GM23338 (cell line): ENCODE results near the gene CAMP. TPM values are rescaled to one million over a fixed set of nuclear protein-coding genes. Genes with fewer than 3 reads are reported as not detected.

ENCODE experiments used
- ATAC-seq: fragments of 200-7000 bp; cut with Tn5 transposase; 3 replicates; pipeline ENCODE4 v1.9.1; 2020
- DNase-seq: peaks from one replicate; pipeline ENCODE4 v3.0.0-alpha.2; 2015; ENCODE audit warnings: low spot score
- H2AFZ ChIP-seq: fragments of 200-600 bp; sonication (generic); 2 replicates; pipeline ENCODE4 v1.8.0; 2016; ENCODE audit warnings: antibody characterized with exemption, mild to moderate bottlenecking, moderate library complexity
- H3F3A ChIP-seq: fragments of 200-600 bp; sonication (generic); replicated peaks from 2 replicates; pipeline ENCODE4 v1.8.0; 2017; ENCODE audit warnings: antibody characterized with exemption, mixed run types, low read depth
- H3K27ac ChIP-seq: fragments of 200-600 bp; sonication (generic); 2 replicates; pipeline ENCODE4 v1.6.1; 2016; ENCODE audit warnings: low read depth
- H3K27me3 ChIP-seq: fragments of 200-600 bp; sonication (generic); 2 replicates; pipeline ENCODE4 v1.8.0; 2016; ENCODE audit warnings: mild to moderate bottlenecking, mixed run types, moderate library complexity; ENCODE audit not compliant: insufficient read depth
- H3K36me3 ChIP-seq: fragments of 200-600 bp; sonication (generic); 2 replicates; pipeline ENCODE4 v1.8.0; 2016; ENCODE audit warnings: mild to moderate bottlenecking; ENCODE audit not compliant: insufficient read depth
- H3K4me1 ChIP-seq: fragments of 200-600 bp; sonication (generic); 2 replicates; pipeline ENCODE4 v1.8.0; 2016; ENCODE audit warnings: mild to moderate bottlenecking, moderate library complexity; ENCODE audit not compliant: insufficient read depth
- H3K4me2 ChIP-seq: fragments of 200-600 bp; sonication (generic); 2 replicates; pipeline ENCODE4 v1.7.1; 2017; ENCODE audit warnings: mixed run types
- H3K4me3 ChIP-seq: fragments of 200-600 bp; sonication (generic); 2 replicates; pipeline ENCODE4 v1.6.1; 2016; ENCODE audit warnings: mixed run types
- H3K79me2 ChIP-seq: fragments of 200-600 bp; sonication (generic); replicated peaks from 2 replicates; pipeline ENCODE4 v1.8.0; 2017; ENCODE audit warnings: mild to moderate bottlenecking; ENCODE audit not compliant: insufficient read depth
- H3K9me2 ChIP-seq: fragments of 200-600 bp; sonication (generic); 2 replicates; pipeline ENCODE4 v1.8.0; 2017; ENCODE audit not compliant: insufficient read depth
- H4K20me1 ChIP-seq: fragments of 200-600 bp; sonication (generic); replicated peaks from 2 replicates; pipeline ENCODE4 v1.8.0; 2017; ENCODE audit warnings: mild to moderate bottlenecking; ENCODE audit not compliant: insufficient read depth
- H3K27ac Mint-ChIP-seq: 2 replicates; pipeline ENCODE4 v1.8.0; 2020; ENCODE audit warnings: inconsistent platforms, mild to moderate bottlenecking, moderate library complexity, mixed read lengths
- H3K27me3 Mint-ChIP-seq: 3 replicates; pipeline ENCODE4 v1.8.0; 2022; ENCODE audit warnings: low read depth, mild to moderate bottlenecking, moderate library complexity, mixed read lengths, inconsistent platforms; ENCODE audit not compliant: insufficient read depth, poor library complexity
- H3K36me3 Mint-ChIP-seq: 3 replicates; pipeline ENCODE4 v1.8.0; 2021; ENCODE audit warnings: low read depth, mild to moderate bottlenecking, inconsistent platforms, moderate library complexity, mixed read lengths
- H3K4me1 Mint-ChIP-seq: 3 replicates; pipeline ENCODE4 v1.8.0; 2020; ENCODE audit warnings: mild to moderate bottlenecking, inconsistent platforms, mixed read lengths
- H3K4me3 Mint-ChIP-seq: 3 replicates; pipeline ENCODE4 v1.8.0; 2021; ENCODE audit warnings: moderate library complexity, mild to moderate bottlenecking, inconsistent platforms, mixed read lengths
- H3K9me3 Mint-ChIP-seq: 3 replicates; pipeline ENCODE4 v1.8.0; 2020; ENCODE audit warnings: moderate library complexity, mild to moderate bottlenecking, inconsistent platforms, mixed read lengths
- CREB1 ChIP-seq: fragments of 250-450 bp; sonication (Bioruptor Pico); IDR thresholded peaks from 2 replicates; pipeline ENCODE4 v1.5.0; 2020; ENCODE audit warnings: low read depth, mild to moderate bottlenecking, moderate library complexity
- EZH2 ChIP-seq: fragments of 200-600 bp; sonication (generic); IDR thresholded peaks from one replicate; pipeline ENCODE4 v1.8.0; 2017; ENCODE audit warnings: antibody characterized with exemption, mild to moderate bottlenecking, low read depth; ENCODE audit not compliant: unreplicated experiment
- EZH2phosphoT487 ChIP-seq: fragments of 200-600 bp; sonication (generic); IDR thresholded peaks from one replicate; pipeline ENCODE4 v1.8.1; 2018; ENCODE audit warnings: antibody characterized with exemption; ENCODE audit not compliant: unreplicated experiment
- JUNB ChIP-seq: IDR thresholded peaks from one replicate; pipeline ENCODE4 v1.6.1; 2016; ENCODE audit warnings: antibody characterized with exemption; ENCODE audit not compliant: unreplicated experiment
- STAT1 ChIP-seq: IDR thresholded peaks from one replicate; pipeline ENCODE4 v1.6.1; 2016; ENCODE audit warnings: antibody characterized with exemption; ENCODE audit not compliant: unreplicated experiment
- ZNF114 ChIP-seq: fragments of 250-450 bp; sonication (Bioruptor Pico); IDR thresholded peaks from 2 replicates; pipeline ENCODE4 v1.5.0; 2020; ENCODE audit warnings: mild to moderate bottlenecking, moderate library complexity
- ZNF331 ChIP-seq: fragments of 250-450 bp; sonication (Bioruptor Pico); IDR thresholded peaks from 2 replicates; pipeline ENCODE4 v1.5.0; 2020; ENCODE audit warnings: low read depth, mild to moderate bottlenecking, moderate library complexity
- polyA plus RNA-seq: library from polyadenylated mRNA; unstranded; fragments of >200 nt; fragmentation: Nextera tagmentation; extraction: Ambion mirVana; gene quantifications from 2 replicates; pipeline ENCODE4 v1.2.1, GENCODE V29; 2016
- total RNA-seq: library from RNA; depleted of rRNA; stranded (reverse); fragments of >200 nt; shearing (Covaris generic); gene quantifications from 2 replicates; pipeline ENCODE4 v1.2.3, GENCODE V29; 2014
- TF ChIP-seq, protein P1 (sequence below): fragments of 250-450 bp; sonication (Bioruptor Pico); IDR thresholded peaks from 2 replicates; pipeline ENCODE4 v1.5.0; 2020; ENCODE audit warnings: mild to moderate bottlenecking, moderate library complexity
- TF ChIP-seq, protein P2 (sequence below): IDR thresholded peaks from one replicate; pipeline ENCODE4 v1.6.1; 2018; ENCODE audit warnings: antibody characterized with exemption; ENCODE audit not compliant: unreplicated experiment
- TF ChIP-seq, protein P3 (sequence below): IDR thresholded peaks from 2 replicates; pipeline ENCODE4 v1.6.1; 2016; ENCODE audit warnings: antibody characterized with exemption

Gene CAMP
- total and polyA plus RNA-seq, 2 experiments from 2014 or later: not detected

DNA sequence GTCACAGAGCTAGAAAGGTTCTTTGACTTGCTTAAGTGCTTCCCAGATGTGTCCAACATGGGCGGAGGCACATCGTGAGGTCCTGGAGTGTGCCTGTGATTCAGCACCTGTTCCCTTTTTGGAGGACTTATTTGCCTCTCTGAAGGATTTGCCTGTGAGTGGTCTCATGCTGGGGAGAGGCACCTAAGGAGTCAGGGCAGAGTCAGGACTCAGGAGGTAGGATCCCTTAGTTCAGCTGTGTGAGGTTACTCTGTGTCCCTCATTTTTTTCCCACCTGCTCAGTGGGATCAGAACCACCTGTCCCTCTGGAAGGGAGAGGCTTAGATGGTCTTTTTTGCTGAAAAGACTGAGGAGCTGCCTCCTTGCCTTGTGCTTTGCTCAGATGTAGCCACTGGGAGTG, 20.6 kb downstream of the CAMP start (continued):
- TF ChIP-seq, protein P1, sequence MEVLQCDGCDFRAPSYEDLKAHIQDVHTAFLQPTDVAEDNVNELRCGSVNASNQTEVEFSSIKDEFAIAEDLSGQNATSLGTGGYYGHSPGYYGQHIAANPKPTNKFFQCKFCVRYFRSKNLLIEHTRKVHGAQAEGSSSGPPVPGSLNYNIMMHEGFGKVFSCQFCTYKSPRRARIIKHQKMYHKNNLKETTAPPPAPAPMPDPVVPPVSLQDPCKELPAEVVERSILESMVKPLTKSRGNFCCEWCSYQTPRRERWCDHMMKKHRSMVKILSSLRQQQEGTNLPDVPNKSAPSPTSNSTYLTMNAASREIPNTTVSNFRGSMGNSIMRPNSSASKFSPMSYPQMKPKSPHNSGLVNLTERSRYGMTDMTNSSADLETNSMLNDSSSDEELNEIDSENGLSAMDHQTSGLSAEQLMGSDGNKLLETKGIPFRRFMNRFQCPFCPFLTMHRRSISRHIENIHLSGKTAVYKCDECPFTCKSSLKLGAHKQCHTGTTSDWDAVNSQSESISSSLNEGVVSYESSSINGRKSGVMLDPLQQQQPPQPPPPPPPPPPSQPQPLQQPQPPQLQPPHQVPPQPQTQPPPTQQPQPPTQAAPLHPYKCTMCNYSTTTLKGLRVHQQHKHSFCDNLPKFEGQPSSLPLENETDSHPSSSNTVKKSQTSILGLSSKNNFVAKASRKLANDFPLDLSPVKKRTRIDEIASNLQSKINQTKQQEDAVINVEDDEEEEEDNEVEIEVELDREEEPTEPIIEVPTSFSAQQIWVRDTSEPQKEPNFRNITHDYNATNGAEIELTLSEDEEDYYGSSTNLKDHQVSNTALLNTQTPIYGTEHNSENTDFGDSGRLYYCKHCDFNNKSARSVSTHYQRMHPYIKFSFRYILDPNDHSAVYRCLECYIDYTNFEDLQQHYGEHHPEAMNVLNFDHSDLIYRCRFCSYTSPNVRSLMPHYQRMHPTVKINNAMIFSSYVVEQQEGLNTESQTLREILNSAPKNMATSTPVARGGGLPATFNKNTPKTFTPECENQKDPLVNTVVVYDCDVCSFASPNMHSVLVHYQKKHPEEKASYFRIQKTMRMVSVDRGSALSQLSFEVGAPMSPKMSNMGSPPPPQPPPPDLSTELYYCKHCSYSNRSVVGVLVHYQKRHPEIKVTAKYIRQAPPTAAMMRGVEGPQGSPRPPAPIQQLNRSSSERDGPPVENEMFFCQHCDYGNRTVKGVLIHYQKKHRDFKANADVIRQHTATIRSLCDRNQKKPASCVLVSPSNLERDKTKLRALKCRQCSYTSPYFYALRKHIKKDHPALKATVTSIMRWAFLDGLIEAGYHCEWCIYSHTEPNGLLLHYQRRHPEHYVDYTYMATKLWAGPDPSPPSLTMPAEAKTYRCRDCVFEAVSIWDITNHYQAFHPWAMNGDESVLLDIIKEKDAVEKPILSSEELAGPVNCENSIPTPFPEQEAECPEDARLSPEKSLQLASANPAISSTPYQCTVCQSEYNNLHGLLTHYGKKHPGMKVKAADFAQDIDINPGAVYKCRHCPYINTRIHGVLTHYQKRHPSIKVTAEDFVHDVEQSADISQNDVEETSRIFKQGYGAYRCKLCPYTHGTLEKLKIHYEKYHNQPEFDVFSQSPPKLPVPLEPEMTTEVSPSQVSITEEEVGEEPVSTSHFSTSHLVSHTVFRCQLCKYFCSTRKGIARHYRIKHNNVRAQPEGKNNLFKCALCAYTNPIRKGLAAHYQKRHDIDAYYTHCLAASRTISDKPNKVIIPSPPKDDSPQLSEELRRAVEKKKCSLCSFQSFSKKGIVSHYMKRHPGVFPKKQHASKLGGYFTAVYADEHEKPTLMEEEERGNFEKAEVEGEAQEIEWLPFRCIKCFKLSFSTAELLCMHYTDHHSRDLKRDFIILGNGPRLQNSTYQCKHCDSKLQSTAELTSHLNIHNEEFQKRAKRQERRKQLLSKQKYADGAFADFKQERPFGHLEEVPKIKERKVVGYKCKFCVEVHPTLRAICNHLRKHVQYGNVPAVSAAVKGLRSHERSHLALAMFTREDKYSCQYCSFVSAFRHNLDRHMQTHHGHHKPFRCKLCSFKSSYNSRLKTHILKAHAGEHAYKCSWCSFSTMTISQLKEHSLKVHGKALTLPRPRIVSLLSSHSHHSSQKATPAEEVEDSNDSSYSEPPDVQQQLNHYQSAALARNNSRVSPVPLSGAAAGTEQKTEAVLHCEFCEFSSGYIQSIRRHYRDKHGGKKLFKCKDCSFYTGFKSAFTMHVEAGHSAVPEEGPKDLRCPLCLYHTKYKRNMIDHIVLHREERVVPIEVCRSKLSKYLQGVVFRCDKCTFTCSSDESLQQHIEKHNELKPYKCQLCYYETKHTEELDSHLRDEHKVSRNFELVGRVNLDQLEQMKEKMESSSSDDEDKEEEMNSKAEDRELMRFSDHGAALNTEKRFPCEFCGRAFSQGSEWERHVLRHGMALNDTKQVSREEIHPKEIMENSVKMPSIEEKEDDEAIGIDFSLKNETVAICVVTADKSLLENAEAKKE (CRISPR knock-in tag): no peak
- TF ChIP-seq CREB1 (CRISPR knock-in tag) (no peak), EZH2 (no peak)
- TF ChIP-seq, protein P2, sequence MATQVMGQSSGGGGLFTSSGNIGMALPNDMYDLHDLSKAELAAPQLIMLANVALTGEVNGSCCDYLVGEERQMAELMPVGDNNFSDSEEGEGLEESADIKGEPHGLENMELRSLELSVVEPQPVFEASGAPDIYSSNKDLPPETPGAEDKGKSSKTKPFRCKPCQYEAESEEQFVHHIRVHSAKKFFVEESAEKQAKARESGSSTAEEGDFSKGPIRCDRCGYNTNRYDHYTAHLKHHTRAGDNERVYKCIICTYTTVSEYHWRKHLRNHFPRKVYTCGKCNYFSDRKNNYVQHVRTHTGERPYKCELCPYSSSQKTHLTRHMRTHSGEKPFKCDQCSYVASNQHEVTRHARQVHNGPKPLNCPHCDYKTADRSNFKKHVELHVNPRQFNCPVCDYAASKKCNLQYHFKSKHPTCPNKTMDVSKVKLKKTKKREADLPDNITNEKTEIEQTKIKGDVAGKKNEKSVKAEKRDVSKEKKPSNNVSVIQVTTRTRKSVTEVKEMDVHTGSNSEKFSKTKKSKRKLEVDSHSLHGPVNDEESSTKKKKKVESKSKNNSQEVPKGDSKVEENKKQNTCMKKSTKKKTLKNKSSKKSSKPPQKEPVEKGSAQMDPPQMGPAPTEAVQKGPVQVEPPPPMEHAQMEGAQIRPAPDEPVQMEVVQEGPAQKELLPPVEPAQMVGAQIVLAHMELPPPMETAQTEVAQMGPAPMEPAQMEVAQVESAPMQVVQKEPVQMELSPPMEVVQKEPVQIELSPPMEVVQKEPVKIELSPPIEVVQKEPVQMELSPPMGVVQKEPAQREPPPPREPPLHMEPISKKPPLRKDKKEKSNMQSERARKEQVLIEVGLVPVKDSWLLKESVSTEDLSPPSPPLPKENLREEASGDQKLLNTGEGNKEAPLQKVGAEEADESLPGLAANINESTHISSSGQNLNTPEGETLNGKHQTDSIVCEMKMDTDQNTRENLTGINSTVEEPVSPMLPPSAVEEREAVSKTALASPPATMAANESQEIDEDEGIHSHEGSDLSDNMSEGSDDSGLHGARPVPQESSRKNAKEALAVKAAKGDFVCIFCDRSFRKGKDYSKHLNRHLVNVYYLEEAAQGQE: no peak

DNA sequence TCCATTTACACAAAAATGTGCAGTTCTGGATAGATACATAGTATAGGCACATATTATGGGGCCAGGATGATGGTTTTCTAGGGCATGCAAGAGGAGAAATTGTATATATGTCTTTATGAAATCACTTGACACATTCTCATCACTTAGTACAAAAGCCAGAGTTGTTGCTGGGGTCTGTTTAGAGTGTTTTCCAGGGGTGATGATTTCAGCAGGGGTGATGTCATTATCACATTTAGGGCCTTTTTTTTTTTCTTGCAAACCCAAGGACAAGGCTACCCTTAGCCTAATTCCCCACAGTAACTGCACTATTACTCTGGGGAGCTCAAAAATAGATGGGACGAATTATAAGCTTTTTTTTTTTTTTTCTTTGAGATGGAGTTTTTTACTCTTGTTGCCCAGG, 21.2 kb downstream of the CAMP start:
- Mint-ChIP-seq H3K36me3 (peaks cover 66% of the 10 kb centered on the region), H3K27ac (no peak overlapping the region), H3K4me3 (peak overlapping the region; percentile 51; the same call in 1 of the 3 replicates), H3K9me3 (no peaks in the 10 kb centered on the region), H3K4me1 (peaks cover 27% of the 10 kb centered on the region), H3K27me3 (peaks cover 5% of the 10 kb centered on the region)
- no peak overlapping the region for H2AFZ ChIP-seq
- peaks cover 40% of the 10 kb centered on the region for H3K36me3 ChIP-seq
- no peaks in the 10 kb centered on the region for H3K27me3 ChIP-seq
- ATAC-seq (no peak), DNase-seq (no peak)
- H4K20me1 ChIP-seq: peaks cover 68% of the 10 kb centered on the region
- no peak overlapping the region for H3K27ac ChIP-seq
- peaks cover 26% of the 10 kb centered on the region for H3F3A ChIP-seq
- H3K9me2 ChIP-seq: no peaks in the 10 kb centered on the region
- H3K4me2 ChIP-seq: no peak overlapping the region
- peak overlapping the region; percentile 97; the same call in 1 of the 2 replicates for H3K4me3 ChIP-seq
- peaks cover 86% of the 10 kb centered on the region for H3K79me2 ChIP-seq
- H3K4me1 ChIP-seq: peaks cover 35% of the 10 kb centered on the region
- TF ChIP-seq ZNF331 (CRISPR knock-in tag) (no peak), EZH2phosphoT487 (no peak), STAT1 (no peak), JUNB (no peak), CREB1 (CRISPR knock-in tag) (no peak), ZNF114 (CRISPR knock-in tag) (no peak)
- TF ChIP-seq, protein P3, sequence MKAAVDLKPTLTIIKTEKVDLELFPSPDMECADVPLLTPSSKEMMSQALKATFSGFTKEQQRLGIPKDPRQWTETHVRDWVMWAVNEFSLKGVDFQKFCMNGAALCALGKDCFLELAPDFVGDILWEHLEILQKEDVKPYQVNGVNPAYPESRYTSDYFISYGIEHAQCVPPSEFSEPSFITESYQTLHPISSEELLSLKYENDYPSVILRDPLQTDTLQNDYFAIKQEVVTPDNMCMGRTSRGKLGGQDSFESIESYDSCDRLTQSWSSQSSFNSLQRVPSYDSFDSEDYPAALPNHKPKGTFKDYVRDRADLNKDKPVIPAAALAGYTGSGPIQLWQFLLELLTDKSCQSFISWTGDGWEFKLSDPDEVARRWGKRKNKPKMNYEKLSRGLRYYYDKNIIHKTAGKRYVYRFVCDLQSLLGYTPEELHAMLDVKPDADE: no peak
- TF ChIP-seq, protein P2: no peak
